ENCODE data around the gene FAM83G.
"Not testable (repeated sequence)": the region's sequence is repeated elsewhere in the genome, so short reads cannot be mapped to it uniquely, and the experiment has no call there.

FAM83G gene

GRCh38 chr17:18950346-18950745 lies 54.2 kb downstream of the FAM83G start:
- no peak for DNase-seq

- no peak for DNase-seq
Measured at GRCh38 chr17:18949566-18949965, 55.0 kb downstream of the FAM83G start.

- DNase-seq = no peak
Measured at GRCh38 chr17:18948476-18949006, 56.0 kb downstream of the FAM83G start.

- DNase-seq = no peak
Measured at GRCh38 chr17:18947866-18948265, 56.7 kb downstream of the FAM83G start.

GRCh38 chr17:18946536-18946935 lies 58.0 kb downstream of the FAM83G start:
- no peak for DNase-seq

- no peak for DNase-seq
Measured at GRCh38 chr17:18944646-18945045, 59.9 kb downstream of the FAM83G start.

GRCh38 chr17:18938692-18939023 lies 65.9 kb downstream of the FAM83G start:
- DNase-seq = no peak

- no peak for DNase-seq
Measured at GRCh38 chr17:18937981-18938691, 66.4 kb downstream of the FAM83G start.

- no peak for DNase-seq
Measured at GRCh38 chr17:18933102-18934058, 71.2 kb downstream of the FAM83G start.

- DNase-seq = no peak
Measured at GRCh38 chr17:18932360-18933055, 72.1 kb downstream of the FAM83G start.

- DNase-seq = no peak
Measured at GRCh38 chr17:18928628-18929125, 75.9 kb downstream of the FAM83G start.

- DNase-seq = no peak
Measured at GRCh38 chr17:18925187-18925586, 79.4 kb downstream of the FAM83G start.

GRCh38 chr17:18922596-18922995 lies 82.0 kb downstream of the FAM83G start:
- DNase-seq = not testable (repeated sequence)

- DNase-seq = no peak
Measured at GRCh38 chr17:18921912-18922451, 82.6 kb downstream of the FAM83G start.

- no peak for DNase-seq
Measured at GRCh38 chr17:18921485-18921884, 83.1 kb downstream of the FAM83G start.

GRCh38 chr17:18920911-18921441 lies 83.6 kb downstream of the FAM83G start:
- no peak for DNase-seq

- no peak for DNase-seq
Measured at GRCh38 chr17:18919963-18920362, 84.6 kb downstream of the FAM83G start.
